GM18519 (cell line): ENCODE measurements around the gene SMARCD3.

Source experiments
- ATAC-seq: cut with Tn5 transposase; IDR thresholded peaks from one replicate; pipeline ENCODE4 v1.9.1; 2021; ENCODE audit warnings: mild to moderate bottlenecking, moderate library complexity; ENCODE audit not compliant: unreplicated experiment, low FRiP score

The SMARCD3 gene

GRCh38 chr7:151193203-151193978, 55.1 kb downstream of the SMARCD3 start:
- ATAC-seq = no peak

- ATAC-seq = no peak
Measured at GRCh38 chr7:151192002-151192539, 56.4 kb downstream of the SMARCD3 start.

GRCh38 chr7:151191544-151191943, 57.0 kb downstream of the SMARCD3 start:
- no peak for ATAC-seq

- no peak for ATAC-seq
Measured at GRCh38 chr7:151189038-151189437, 59.5 kb downstream of the SMARCD3 start.
